Mammary epithelial cell (primary cell): Measurements from ENCODE around the gene KCNMA1.

Experiments used
- CTCF ChIP-seq, 2 donors: IDR thresholded peaks in 1 of 2; conservative IDR thresholded peaks in 1 of 2; 2 replicates each; pipeline ENCODE4 v1.5.1; 2011 to 2012; ENCODE audit warnings: inconsistent platforms in 2 of 2, low read length in 2 of 2, mild to moderate bottlenecking in 2 of 2, control low read depth in 1 of 2, low read depth in 1 of 2; ENCODE audit not compliant: insufficient read depth in 1 of 2; ENCODE audit errors: extremely low read depth in 1 of 2
- EZH2 ChIP-seq: IDR thresholded peaks from 2 replicates; pipeline ENCODE4 v1.6.1; 2012; ENCODE audit warnings: low read length, inconsistent platforms, borderline replicate concordance

- no peak for TF ChIP-seq CTCF (conservative IDR thresholded peaks at IDR 0.05 in 1 of 2, IDR thresholded peaks at IDR 0.05 in 1 of 2; ENCODE audit: extremely low read depth in 1 of 2, insufficient read depth in 1 of 2, low read depth in 1 of 2, low read length in 2 of 2)
- TF ChIP-seq EZH2: no peak
Measured at GRCh38 chr10:77498829-77499228, 138.8 kb downstream of the KCNMA1 start.
